Measurements from ENCODE around the gene GNE.

The GNE gene

DNA sequence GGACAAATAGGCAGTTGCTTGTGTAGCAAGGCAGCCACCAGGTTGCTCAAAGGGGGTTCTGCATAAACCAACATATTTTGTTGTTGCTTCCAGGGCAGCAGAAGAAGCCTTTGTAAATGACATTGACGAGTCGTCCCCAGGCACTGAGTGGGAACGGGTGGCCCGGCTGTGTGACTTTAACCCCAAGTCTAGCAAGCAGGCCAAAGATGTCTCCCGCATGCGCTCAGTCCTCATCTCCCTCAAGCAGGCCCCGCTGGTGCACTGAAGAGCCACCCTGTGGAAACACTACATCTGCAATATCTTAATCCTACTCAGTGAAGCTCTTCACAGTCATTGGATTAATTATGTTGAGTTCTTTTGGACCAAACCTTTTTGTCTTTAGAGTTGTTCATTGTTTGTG lies 46.7 kb downstream of the GNE start:
- no peak overlapping the region for H3K4me3 ChIP-seq (ENCODE audit: low read depth, low read length)
- no peak for DNase-seq (ENCODE audit: low read depth)
- TF ChIP-seq, protein P1, sequence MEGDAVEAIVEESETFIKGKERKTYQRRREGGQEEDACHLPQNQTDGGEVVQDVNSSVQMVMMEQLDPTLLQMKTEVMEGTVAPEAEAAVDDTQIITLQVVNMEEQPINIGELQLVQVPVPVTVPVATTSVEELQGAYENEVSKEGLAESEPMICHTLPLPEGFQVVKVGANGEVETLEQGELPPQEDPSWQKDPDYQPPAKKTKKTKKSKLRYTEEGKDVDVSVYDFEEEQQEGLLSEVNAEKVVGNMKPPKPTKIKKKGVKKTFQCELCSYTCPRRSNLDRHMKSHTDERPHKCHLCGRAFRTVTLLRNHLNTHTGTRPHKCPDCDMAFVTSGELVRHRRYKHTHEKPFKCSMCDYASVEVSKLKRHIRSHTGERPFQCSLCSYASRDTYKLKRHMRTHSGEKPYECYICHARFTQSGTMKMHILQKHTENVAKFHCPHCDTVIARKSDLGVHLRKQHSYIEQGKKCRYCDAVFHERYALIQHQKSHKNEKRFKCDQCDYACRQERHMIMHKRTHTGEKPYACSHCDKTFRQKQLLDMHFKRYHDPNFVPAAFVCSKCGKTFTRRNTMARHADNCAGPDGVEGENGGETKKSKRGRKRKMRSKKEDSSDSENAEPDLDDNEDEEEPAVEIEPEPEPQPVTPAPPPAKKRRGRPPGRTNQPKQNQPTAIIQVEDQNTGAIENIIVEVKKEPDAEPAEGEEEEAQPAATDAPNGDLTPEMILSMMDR (IDR thresholded peaks at IDR 0.05; ENCODE audit: low read depth, low read length, missing control alignments), result no peak

DNA sequence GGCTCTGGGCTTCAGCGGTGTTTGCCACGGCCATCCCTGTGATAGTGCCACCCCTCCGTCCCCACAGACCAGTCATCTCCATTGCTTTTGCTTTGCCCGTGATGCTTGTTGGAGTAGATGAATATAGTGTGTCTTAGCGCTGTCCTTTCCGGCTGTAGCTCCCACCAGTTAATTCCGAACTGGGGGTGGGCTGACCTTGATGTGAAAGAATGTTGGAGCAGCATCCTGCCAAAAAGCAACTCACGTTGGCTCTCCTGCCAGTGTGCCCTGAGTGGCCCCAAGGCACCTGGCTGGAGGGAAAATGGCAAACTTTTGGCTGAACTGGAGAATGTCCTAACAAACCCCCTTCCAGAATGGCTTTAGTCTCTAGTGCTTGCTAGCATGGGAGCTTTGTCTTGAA lies 47.5 kb downstream of the GNE start:
- no peak for DNase-seq (ENCODE audit: low read depth)
- TF ChIP-seq, protein P1 (IDR thresholded peaks at IDR 0.05; ENCODE audit: low read depth, low read length, missing control alignments), result no peak

DNA sequence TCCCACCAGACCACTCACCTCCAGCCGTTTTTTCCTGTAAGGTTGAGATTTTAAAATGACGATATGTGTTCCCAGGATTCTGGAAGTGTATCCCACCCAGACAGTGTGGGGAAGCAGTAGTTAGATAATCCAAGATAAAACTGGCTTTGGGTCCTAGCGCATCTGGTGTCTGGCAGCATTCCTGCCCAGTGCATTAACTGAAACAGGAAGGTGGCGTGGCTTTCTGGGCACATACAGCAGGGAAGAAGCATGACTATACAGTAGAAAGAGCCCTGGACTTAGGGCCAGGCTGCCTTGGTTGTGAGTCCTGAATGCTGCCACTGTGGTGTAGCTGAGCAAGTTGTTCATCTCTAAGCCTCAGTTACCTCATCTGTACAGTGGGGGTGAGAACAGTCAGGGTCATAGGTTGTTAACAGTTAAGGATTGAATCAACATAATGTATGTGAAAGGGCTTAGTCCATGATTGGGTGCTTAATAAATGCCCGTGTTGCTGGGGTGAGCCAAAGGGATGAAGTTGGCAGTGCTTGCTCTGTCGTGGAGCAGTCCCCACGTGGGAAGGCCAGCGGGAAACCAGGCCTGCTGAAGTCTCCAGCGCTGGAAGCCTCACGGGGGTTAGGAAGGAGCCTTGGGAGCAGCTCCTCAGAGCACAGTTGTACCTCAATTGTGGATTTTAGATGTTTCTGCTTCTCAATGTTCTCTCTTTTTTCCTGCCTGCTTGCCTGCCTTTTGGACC lies 49.6 kb downstream of the GNE start:
- TF ChIP-seq, protein P1 (IDR thresholded peaks at IDR 0.05; ENCODE audit: low read depth, low read length, missing control alignments), result no peak
- no peak for DNase-seq (ENCODE audit: low read depth)
- H3K4me3 ChIP-seq (ENCODE audit: low read depth, low read length), result no peak overlapping the region

More for the DNA sequence above, 47.5 kb downstream of the GNE start:
- H3K4me3 ChIP-seq (ENCODE audit: low read depth, low read length), result no peak overlapping the region

DNA sequence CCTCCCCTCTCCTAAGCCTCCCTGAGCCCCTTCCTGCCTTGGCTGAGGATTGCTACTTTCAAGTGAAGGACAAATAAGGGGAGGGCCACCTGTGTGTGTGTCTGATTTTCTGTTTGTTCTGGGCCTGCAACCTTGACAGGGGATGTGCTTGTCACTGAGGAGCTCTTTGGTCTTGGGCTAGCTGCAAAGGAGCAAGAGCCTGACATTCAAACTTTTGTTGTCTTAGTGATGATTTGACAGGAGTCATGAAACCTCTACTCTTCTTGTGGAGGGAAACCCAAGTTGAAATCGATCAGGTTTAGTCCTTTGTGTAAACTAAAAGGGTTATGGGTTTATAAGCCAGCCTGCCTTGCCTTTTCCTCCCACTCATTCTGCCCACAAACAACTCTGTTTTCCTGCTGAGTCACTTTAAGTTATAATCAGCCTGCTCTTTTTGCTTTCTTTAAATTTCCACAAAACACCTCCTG lies 50.7 kb downstream of the GNE start:
- no peak overlapping the region for H3K4me3 ChIP-seq (ENCODE audit: low read depth, low read length)
- no peak for DNase-seq (ENCODE audit: low read depth)
- TF ChIP-seq, protein P1 (IDR thresholded peaks at IDR 0.05; ENCODE audit: low read depth, low read length, missing control alignments), result no peak

DNA sequence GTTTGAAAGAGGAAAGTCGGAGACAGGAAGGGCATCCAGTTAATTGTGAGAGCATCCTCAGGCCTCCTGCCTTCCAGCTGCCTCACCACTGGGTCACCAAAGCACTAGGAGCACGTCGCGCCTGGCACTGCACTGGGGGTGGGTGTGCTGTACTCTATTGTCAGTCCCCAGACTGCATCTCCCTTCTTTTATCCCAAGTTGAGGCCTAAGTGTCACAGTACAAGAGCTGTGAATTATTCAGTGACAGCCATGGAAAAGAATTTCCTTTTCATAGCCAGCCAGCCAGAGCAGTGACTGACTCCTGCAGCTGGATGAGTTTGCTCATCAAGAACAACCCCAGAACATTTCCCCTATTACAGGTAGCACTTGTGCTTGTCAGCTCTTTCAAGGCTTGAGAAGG lies 51.2 kb downstream of the GNE start:
- DNase-seq (ENCODE audit: low read depth), result no peak
- TF ChIP-seq, protein P1 (IDR thresholded peaks at IDR 0.05; ENCODE audit: low read depth, low read length, missing control alignments), result no peak

DNA sequence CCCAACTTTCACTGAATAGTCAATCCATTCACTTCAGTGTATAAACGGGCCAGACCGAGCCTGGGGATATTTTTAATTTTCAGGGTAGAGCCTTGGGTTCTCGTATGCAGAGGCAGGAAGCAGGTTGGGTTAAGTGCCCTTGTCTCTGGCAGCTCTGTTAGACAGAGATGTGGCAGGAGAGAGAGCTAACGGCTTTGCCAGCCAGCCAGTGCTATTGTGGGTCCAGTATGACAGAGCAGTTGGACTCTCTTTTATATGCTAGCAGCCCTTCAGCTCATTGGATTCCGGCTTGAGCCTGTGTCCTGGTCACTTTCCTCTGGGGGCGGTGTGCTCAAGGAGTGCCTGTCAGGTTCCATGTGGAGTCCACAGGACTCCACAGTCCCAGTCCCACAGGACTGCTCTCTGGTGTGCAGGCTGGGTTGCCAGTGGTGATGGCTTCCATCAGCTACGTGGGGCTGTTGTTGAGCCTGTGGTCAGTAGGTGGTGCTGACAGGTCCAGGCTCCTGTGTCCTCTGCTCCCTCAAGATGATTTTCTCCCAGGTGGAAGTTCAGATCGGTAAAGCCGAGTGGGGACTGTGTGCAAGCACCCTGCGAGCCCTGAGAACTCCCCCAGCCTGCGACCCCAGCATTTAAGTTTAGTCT lies 53.2 kb downstream of the GNE start:
- TF ChIP-seq, protein P1 (IDR thresholded peaks at IDR 0.05; ENCODE audit: low read depth, low read length, missing control alignments), result no peak
- DNase-seq (ENCODE audit: low read depth), result no peak
- no peak overlapping the region for H3K4me3 ChIP-seq (ENCODE audit: low read depth, low read length)

More for the DNA sequence above, 51.2 kb downstream of the GNE start:
- H3K4me3 ChIP-seq (ENCODE audit: low read depth, low read length), result no peak overlapping the region
